ENCODE data around the gene ARHGEF4. TPM values are rescaled to one million over a fixed set of nuclear protein-coding genes. Genes with fewer than 3 reads are reported as not detected.

The ARHGEF4 gene
- total and polyA plus RNA-seq, 11 donors: 0.30 to 5.5 (median 3.8) TPM

GRCh38 chr2:130884503-130884902, 47.8 kb downstream of the ARHGEF4 start:
- DNase-seq (no peak), ATAC-seq (no peak)
- TF ChIP-seq CTCF (IDR thresholded peaks at IDR 0.05) (no peak), POLR2A (IDR thresholded peaks at IDR 0.05) (no peak)
- Histone ChIP-seq H3K9me3 (no peaks in the 10 kb centered on the region), H3K27ac (no peak overlapping the region), H3K4me1 (no peaks in the 10 kb centered on the region), H3K27me3 (peaks cover 0 to 16% (median 0%) of the 10 kb centered on the region in 9 donors), H3K4me3 (no peak overlapping the region), H3K36me3 (no peaks in the 10 kb centered on the region)
- intact Hi-C loops (cut with DNase I): no loop called here
- WGBS, 4 donors: 81 to 86% (median 84%) methylated on average over 7 of the region's 7 CpGs

- WGBS, 4 donors: 80 to 85% (median 82%) methylated on average over 6 of the region's 6 CpGs
- Histone ChIP-seq H3K27ac (no peak overlapping the region), H3K4me1 (no peaks in the 10 kb centered on the region), H3K4me3 (no peak overlapping the region), H3K9me3 (no peaks in the 10 kb centered on the region), H3K36me3 (no peaks in the 10 kb centered on the region), H3K27me3 (peaks cover 0 to 17% (median 0%) of the 10 kb centered on the region in 9 donors)
- intact Hi-C loops (cut with DNase I): no loop called here
- ATAC-seq (no peak), DNase-seq (no peak)
- TF ChIP-seq POLR2A (IDR thresholded peaks at IDR 0.05) (no peak), CTCF (IDR thresholded peaks at IDR 0.05) (no peak)
Measured at GRCh38 chr2:130887643-130888042, 50.9 kb downstream of the ARHGEF4 start.

- ATAC-seq (no peak), DNase-seq (no peak)
- no peak overlapping the region for H3K27ac ChIP-seq
- H3K9me3 ChIP-seq: peaks cover 0 to 6% (median 0%) of the 10 kb centered on the region in 12 donors
- no peak overlapping the region for H3K4me3 ChIP-seq
- 72 to 77% (median 75%) methylated on average over 5 of the region's 5 CpGs for WGBS, 4 donors
- no peak for TF ChIP-seq CTCF (IDR thresholded peaks at IDR 0.05)
- TF ChIP-seq POLR2A (IDR thresholded peaks at IDR 0.05): no peak
- intact Hi-C loops (cut with DNase I): no loop called here
- peaks cover 0 to 26% (median 0%) of the 10 kb centered on the region in 9 donors for H3K27me3 ChIP-seq
- no peaks in the 10 kb centered on the region for H3K36me3 ChIP-seq
- no peaks in the 10 kb centered on the region for H3K4me1 ChIP-seq
Measured at GRCh38 chr2:130890941-130891669, 54.4 kb downstream of the ARHGEF4 start.

DNA sequence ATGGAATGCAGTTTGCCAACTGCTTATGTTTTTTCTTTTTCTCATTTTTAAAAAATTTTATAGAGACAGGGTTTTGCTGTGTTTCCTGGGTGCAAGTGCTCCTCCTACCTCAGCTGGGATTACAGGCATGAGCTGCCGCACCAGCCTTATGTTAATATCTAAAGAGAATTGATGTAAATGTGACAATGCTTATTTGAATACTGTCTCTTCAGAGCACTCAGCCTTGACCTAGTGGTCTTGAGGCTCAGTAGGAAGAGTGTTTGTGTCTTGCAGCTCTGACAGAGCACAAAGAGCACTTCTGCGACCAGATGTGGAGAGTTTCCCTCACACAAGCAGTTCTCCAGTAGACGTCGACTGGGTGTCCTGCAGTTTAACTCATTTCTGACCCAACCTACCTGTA, 55.3 kb downstream of the ARHGEF4 start:
- TF ChIP-seq CTCF (IDR thresholded peaks at IDR 0.05) (no peak), POLR2A (IDR thresholded peaks at IDR 0.05) (no peak)
- WGBS, 4 donors: 73 to 83% (median 78%) methylated on average over 4 of the region's 4 CpGs
- intact Hi-C loops (cut with DNase I): no loop called here
- ATAC-seq: no peak
- DNase-seq: no peak
- H3K36me3 ChIP-seq: no peaks in the 10 kb centered on the region
- H3K4me3 ChIP-seq: no peak overlapping the region
- peaks cover 0 to 26% (median 0%) of the 10 kb centered on the region in 9 donors for H3K27me3 ChIP-seq
- peaks cover 0 to 6% (median 0%) of the 10 kb centered on the region in 12 donors for H3K9me3 ChIP-seq
- no peaks in the 10 kb centered on the region for H3K4me1 ChIP-seq
- H3K27ac ChIP-seq: no peak overlapping the region

Data from heart left ventricle (tissue), 16 donors.